GM21576 (cell line): ENCODE data around the gene INSYN2B.
"Not testable (repeated sequence)": the region's sequence is repeated elsewhere in the genome, so short reads cannot be mapped to it uniquely, and the experiment has no call there.

Experiments
- ATAC-seq: cut with Tn5 transposase; IDR thresholded peaks from one replicate; pipeline ENCODE4 v1.9.1; 2021; ENCODE audit warnings: mild to moderate bottlenecking, moderate library complexity; ENCODE audit not compliant: unreplicated experiment

The INSYN2B gene

DNA sequence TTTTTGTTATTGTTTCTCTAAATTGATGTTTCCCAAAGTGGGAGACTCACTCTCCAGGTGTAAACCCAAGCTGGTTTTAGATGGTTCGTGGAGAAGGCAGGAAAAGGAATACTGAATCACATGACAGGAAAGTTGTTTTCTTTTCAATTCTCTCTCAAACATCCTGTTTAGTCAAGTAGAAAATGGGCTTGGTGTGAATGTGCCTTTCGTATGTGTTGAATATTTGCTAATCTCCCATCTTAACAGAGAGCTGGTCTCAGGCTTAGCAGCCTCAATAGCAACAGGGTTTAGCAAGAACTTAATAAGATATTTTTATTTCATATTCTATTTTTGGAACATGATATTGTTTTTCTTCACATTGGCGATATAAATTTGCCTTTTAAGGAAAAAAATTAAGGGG is 119.7 kb downstream of the INSYN2B start:
- ATAC-seq, result no peak

GRCh38 chr5:169856571-169856970 is 123.7 kb downstream of the INSYN2B start:
- ATAC-seq, result no peak

GRCh38 chr5:169851321-169851850 is 128.9 kb downstream of the INSYN2B start:
- no peak for ATAC-seq

GRCh38 chr5:169850409-169850808 is 129.9 kb downstream of the INSYN2B start:
- no peak for ATAC-seq

GRCh38 chr5:169848792-169849191 is 131.5 kb downstream of the INSYN2B start:
- no peak for ATAC-seq

DNA sequence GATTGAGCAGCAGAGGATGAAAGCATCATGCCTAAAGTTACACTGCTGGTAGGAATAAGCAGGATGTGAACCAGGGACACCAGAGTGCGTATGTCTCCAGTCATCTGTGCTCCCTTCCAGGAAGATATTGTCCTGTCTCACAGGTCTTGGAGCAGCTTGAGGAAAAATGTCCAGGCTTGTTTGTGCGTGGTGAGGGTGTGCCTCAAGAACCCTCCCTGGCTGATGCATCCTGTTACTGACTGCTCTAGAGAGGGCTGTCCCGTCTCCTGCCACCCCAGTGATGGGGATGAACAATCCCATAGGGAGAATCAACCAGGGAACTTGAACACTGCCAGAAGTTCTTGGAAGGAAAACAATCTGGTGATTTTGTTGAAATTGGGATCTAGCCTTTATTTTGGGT is 132.0 kb downstream of the INSYN2B start:
- ATAC-seq, result no peak

DNA sequence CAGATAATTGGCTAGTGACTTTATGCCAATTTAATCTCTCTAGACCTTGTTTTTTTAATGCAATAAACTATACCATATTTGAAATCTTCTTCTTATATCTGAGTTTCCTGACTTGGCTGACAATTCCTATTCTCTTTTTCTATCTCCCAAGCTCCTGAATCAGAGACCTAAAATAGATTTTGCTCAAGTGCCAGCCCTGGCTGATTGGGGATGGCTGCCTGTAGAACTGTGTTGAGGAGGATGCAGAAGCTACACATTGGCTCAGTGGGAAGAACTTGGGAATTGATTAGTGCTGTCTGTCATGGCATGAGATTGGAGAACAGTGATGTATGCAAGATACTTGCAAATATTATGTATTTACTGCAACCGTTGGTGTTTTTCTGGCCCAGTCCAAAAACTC is 132.8 kb downstream of the INSYN2B start:
- no peak for ATAC-seq

GRCh38 chr5:169842699-169843098 is 137.6 kb downstream of the INSYN2B start:
- ATAC-seq, result no peak

- ATAC-seq, result no peak
These were observed 139.9 kb downstream of the INSYN2B start for GRCh38 chr5:169840405-169840804.

DNA sequence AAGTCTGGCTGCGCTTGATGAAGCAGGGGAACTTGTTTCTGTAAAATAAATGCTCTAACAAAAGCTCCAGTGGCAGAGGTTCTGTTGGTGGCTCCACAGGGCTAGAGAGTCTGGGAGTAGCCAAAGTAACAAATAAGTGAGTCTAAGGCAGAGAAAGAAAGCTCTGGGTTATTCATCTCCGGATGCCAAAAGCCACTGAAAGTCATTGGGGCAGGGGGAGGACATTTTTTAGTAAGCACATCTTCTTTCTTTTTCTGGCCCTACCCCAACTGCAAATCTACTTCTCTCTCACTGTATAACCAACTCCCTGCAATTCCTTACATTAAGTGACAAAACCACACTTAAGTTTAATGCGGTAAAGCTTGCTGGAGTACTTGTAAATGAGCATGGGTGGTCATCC is 141.6 kb downstream of the INSYN2B start:
- ATAC-seq, result peak; percentile 90

GRCh38 chr5:169837686-169838085 is 142.6 kb downstream of the INSYN2B start:
- ATAC-seq, result no peak

- ATAC-seq, result no peak
These were observed 143.3 kb downstream of the INSYN2B start for GRCh38 chr5:169836835-169837536.

- not testable (repeated sequence) for ATAC-seq
These were observed 145.8 kb downstream of the INSYN2B start for GRCh38 chr5:169834540-169834939.

GRCh38 chr5:169833681-169834292 is 146.5 kb downstream of the INSYN2B start:
- not testable (repeated sequence) for ATAC-seq

DNA sequence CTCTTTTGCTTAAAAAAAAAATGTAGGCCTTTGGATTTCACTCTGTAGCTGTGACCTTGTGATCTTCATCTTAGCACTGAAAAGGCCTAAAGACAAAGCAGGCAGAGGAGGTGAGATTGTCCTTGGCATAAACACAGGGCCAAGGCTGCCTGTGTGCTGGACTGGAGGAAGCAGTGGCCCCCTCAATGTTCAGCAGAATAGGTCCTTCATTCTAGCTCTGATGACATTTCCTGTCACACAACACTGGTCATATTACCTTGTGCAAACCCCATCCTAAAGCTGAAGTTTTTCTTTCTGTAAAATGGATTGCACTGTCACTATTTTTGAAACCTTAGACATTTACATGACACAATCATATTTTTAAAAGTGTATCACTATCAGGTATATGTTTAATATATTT is 147.4 kb downstream of the INSYN2B start:
- ATAC-seq, result peak; percentile 36

DNA sequence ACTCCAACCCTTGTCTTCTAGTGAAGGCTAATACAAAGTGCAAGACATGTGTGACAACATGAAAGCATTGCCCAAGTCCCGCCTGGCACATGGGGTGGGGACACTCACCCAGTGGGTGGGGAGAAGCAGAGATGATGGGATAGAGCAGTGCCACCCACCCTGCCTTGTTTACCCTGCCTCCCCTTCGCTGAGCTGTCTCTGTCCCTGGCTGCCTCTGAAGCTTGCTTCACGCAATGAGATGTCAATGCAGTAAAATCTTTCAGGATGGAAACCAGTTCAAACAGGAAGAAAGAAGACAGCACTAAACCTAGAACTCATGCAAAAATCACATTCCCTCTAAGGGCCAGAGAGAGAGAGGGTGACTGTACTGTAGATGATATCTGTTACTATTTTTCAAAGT is 148.0 kb downstream of the INSYN2B start:
- no peak for ATAC-seq

- ATAC-seq, result no peak
These were observed 149.0 kb downstream of the INSYN2B start for GRCh38 chr5:169831331-169831730.

- ATAC-seq, result no peak
These were observed 151.9 kb downstream of the INSYN2B start for GRCh38 chr5:169828385-169828784.

- ATAC-seq, result no peak
These were observed 152.5 kb downstream of the INSYN2B start for GRCh38 chr5:169827769-169828168.

DNA sequence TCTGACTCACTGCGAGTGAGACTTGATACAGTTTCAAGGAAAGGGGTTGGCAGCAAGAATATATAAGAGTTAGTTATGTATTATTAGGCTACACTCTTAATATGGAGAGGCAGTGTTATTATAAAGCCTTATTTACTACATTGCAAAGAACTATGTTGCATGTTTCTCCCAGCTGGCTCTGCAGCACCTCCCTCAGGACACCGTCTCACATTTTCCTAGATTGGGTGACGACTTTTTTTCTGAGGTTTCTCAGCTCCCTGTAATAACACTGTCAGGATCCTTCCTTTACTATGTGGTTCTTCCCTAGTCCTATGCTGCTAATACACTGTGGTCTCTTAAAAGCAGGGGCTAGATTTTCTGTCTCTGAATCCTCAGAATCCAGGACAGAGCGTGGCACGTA is 153.7 kb downstream of the INSYN2B start:
- ATAC-seq, result no peak

- no peak for ATAC-seq
These were observed 163.3 kb downstream of the INSYN2B start for GRCh38 chr5:169817031-169817430.

- ATAC-seq, result no peak
These were observed 165.8 kb downstream of the INSYN2B start for GRCh38 chr5:169814522-169814921.
